ENCODE data around the gene FGD5. TPM values are rescaled to one million over a fixed set of nuclear protein-coding genes. Genes with fewer than 3 reads are reported as not detected.
A peak's percentile ranks its signal among the peaks of the same experiment; 100 is the strongest.

FGD5 gene
- total RNA-seq, 1 donor from 2014 or later = 0.14 TPM

GRCh38 chr3:14783480-14784086, 35.2 kb upstream of the FGD5 start:
- no peak for DNase-seq
- Mint-ChIP-seq H3K36me3 (ENCODE audit: low read depth) (no peaks in the 10 kb centered on the region), H3K27ac (no peak overlapping the region), H3K27me3 (peaks cover 17% of the 10 kb centered on the region), H3K4me1 (no peaks in the 10 kb centered on the region), H3K4me3 (no peak overlapping the region), H3K9me3 (peaks cover 3% of the 10 kb centered on the region)
- intact Hi-C loops (cut with micrococcal nuclease) = no loop called here

GRCh38 chr3:14784087-14784681, 34.6 kb upstream of the FGD5 start:
- Mint-ChIP-seq H3K27ac (no peak overlapping the region), H3K27me3 (peaks cover 15% of the 10 kb centered on the region), H3K36me3 (ENCODE audit: low read depth) (no peaks in the 10 kb centered on the region), H3K4me3 (no peak overlapping the region), H3K4me1 (no peaks in the 10 kb centered on the region), H3K9me3 (no peaks in the 10 kb centered on the region)
- intact Hi-C loops (cut with micrococcal nuclease) = no loop called here
- DNase-seq = no peak

- intact Hi-C loops (cut with micrococcal nuclease) = no loop called here
- H3K9me3 Mint-ChIP-seq = no peaks in the 10 kb centered on the region
- no peaks in the 10 kb centered on the region for H3K36me3 Mint-ChIP-seq (ENCODE audit: low read depth)
- peaks cover 12% of the 10 kb centered on the region for H3K27me3 Mint-ChIP-seq
- DNase-seq = no peak
- no peaks in the 10 kb centered on the region for H3K4me1 Mint-ChIP-seq
- no peak overlapping the region for H3K4me3 Mint-ChIP-seq
- no peak overlapping the region for H3K27ac Mint-ChIP-seq
These were observed 33.3 kb upstream of the FGD5 start for GRCh38 chr3:14785207-14786155.

GRCh38 chr3:14786369-14786768, 32.4 kb upstream of the FGD5 start:
- intact Hi-C loops (cut with micrococcal nuclease) = no loop called here
- Mint-ChIP-seq H3K27ac (no peak overlapping the region), H3K27me3 (peaks cover 14% of the 10 kb centered on the region), H3K4me1 (no peaks in the 10 kb centered on the region), H3K9me3 (no peaks in the 10 kb centered on the region), H3K4me3 (no peak overlapping the region), H3K36me3 (ENCODE audit: low read depth) (no peaks in the 10 kb centered on the region)
- no peak for DNase-seq

- DNase-seq = no peak
- intact Hi-C loops (cut with micrococcal nuclease) = no loop called here
- Mint-ChIP-seq H3K36me3 (ENCODE audit: low read depth) (no peaks in the 10 kb centered on the region), H3K4me1 (no peaks in the 10 kb centered on the region), H3K27me3 (peaks cover 11% of the 10 kb centered on the region), H3K9me3 (no peaks in the 10 kb centered on the region), H3K4me3 (no peak overlapping the region), H3K27ac (no peak overlapping the region)
These were observed 31.1 kb upstream of the FGD5 start for GRCh38 chr3:14787630-14788029.

- peaks cover 11% of the 10 kb centered on the region for H3K27me3 Mint-ChIP-seq
- no peaks in the 10 kb centered on the region for H3K36me3 Mint-ChIP-seq (ENCODE audit: low read depth)
- no peak overlapping the region for H3K4me3 Mint-ChIP-seq
- H3K27ac Mint-ChIP-seq = no peak overlapping the region
- no peaks in the 10 kb centered on the region for H3K4me1 Mint-ChIP-seq
- DNase-seq = no peak
- H3K9me3 Mint-ChIP-seq = no peaks in the 10 kb centered on the region
- intact Hi-C loops (cut with micrococcal nuclease) = no loop called here
These were observed 30.1 kb upstream of the FGD5 start for GRCh38 chr3:14788644-14789043.

- Mint-ChIP-seq H3K4me3 (no peak overlapping the region), H3K27ac (no peak overlapping the region), H3K9me3 (no peaks in the 10 kb centered on the region), H3K36me3 (ENCODE audit: low read depth) (no peaks in the 10 kb centered on the region), H3K4me1 (no peaks in the 10 kb centered on the region), H3K27me3 (peaks cover 13% of the 10 kb centered on the region)
- DNase-seq = no peak
- intact Hi-C loops (cut with micrococcal nuclease) = no loop called here
These were observed 29.5 kb upstream of the FGD5 start for GRCh38 chr3:14789221-14789620.

- Mint-ChIP-seq H3K9me3 (no peaks in the 10 kb centered on the region), H3K27me3 (peaks cover 16% of the 10 kb centered on the region), H3K4me3 (no peak overlapping the region), H3K36me3 (ENCODE audit: low read depth) (no peaks in the 10 kb centered on the region), H3K27ac (no peak overlapping the region), H3K4me1 (no peaks in the 10 kb centered on the region)
- intact Hi-C loops (cut with micrococcal nuclease) = no loop called here
- DNase-seq = no peak
These were observed 29.0 kb upstream of the FGD5 start for GRCh38 chr3:14789640-14790285.

- Mint-ChIP-seq H3K9me3 (no peaks in the 10 kb centered on the region), H3K27ac (no peak overlapping the region), H3K4me3 (no peak overlapping the region), H3K4me1 (no peaks in the 10 kb centered on the region), H3K27me3 (peaks cover 21% of the 10 kb centered on the region), H3K36me3 (ENCODE audit: low read depth) (no peaks in the 10 kb centered on the region)
- intact Hi-C loops (cut with micrococcal nuclease) = loop anchor here (1.0 kb wide), 1 partner anchor 130 kb away; no protein-coding TSS in a partner anchor
- DNase-seq = peak; percentile 87
These were observed 27.3 kb upstream of the FGD5 start for GRCh38 chr3:14791343-14791945.

GRCh38 chr3:14792691-14793121, 26.1 kb upstream of the FGD5 start:
- no peak overlapping the region for H3K27ac Mint-ChIP-seq
- intact Hi-C loops (cut with micrococcal nuclease) = no loop called here
- peaks cover 22% of the 10 kb centered on the region for H3K27me3 Mint-ChIP-seq
- H3K36me3 Mint-ChIP-seq (ENCODE audit: low read depth) = no peaks in the 10 kb centered on the region
- no peaks in the 10 kb centered on the region for H3K9me3 Mint-ChIP-seq
- H3K4me1 Mint-ChIP-seq = no peaks in the 10 kb centered on the region
- H3K4me3 Mint-ChIP-seq = no peak overlapping the region
- no peak for DNase-seq

- H3K27ac Mint-ChIP-seq = no peak overlapping the region
- peaks cover 22% of the 10 kb centered on the region for H3K27me3 Mint-ChIP-seq
- H3K4me1 Mint-ChIP-seq = no peaks in the 10 kb centered on the region
- DNase-seq = no peak
- intact Hi-C loops (cut with micrococcal nuclease) = no loop called here
- H3K4me3 Mint-ChIP-seq = no peak overlapping the region
- no peaks in the 10 kb centered on the region for H3K36me3 Mint-ChIP-seq (ENCODE audit: low read depth)
- H3K9me3 Mint-ChIP-seq = no peaks in the 10 kb centered on the region
These were observed 25.5 kb upstream of the FGD5 start for GRCh38 chr3:14793126-14793857.

GRCh38 chr3:14793858-14794234, 24.9 kb upstream of the FGD5 start:
- no peak overlapping the region for H3K27ac Mint-ChIP-seq
- DNase-seq = no peak
- intact Hi-C loops (cut with micrococcal nuclease) = no loop called here

GRCh38 chr3:14794435-14794834, 24.3 kb upstream of the FGD5 start:
- no peaks in the 10 kb centered on the region for H3K4me1 Mint-ChIP-seq
- intact Hi-C loops (cut with micrococcal nuclease) = no loop called here
- H3K4me3 Mint-ChIP-seq = no peak overlapping the region
- no peak for DNase-seq
- H3K27me3 Mint-ChIP-seq = peaks cover 22% of the 10 kb centered on the region
- no peaks in the 10 kb centered on the region for H3K9me3 Mint-ChIP-seq
- H3K27ac Mint-ChIP-seq = no peak overlapping the region
- no peaks in the 10 kb centered on the region for H3K36me3 Mint-ChIP-seq (ENCODE audit: low read depth)

More at GRCh38 chr3:14793858-14794234, 24.9 kb upstream of the FGD5 start:
- Mint-ChIP-seq H3K36me3 (ENCODE audit: low read depth) (no peaks in the 10 kb centered on the region), H3K27me3 (peaks cover 22% of the 10 kb centered on the region), H3K4me1 (no peaks in the 10 kb centered on the region), H3K4me3 (no peak overlapping the region), H3K9me3 (no peaks in the 10 kb centered on the region)
